Sigmoid colon (tissue), 7 donors: ENCODE data around the gene NOTUM. TPM values are rescaled to one million over a fixed set of nuclear protein-coding genes. Genes with fewer than 3 reads are reported as not detected.

Experiments
- DNase-seq: peaks from one replicate; pipeline ENCODE4 v3.0.0-alpha.2; 2019
- H3K27ac ChIP-seq, 4 donors: fragments of 200-600 bp; sonication (generic); one replicate each; pipeline ENCODE4 v1.5.1; 2016 to 2019; ENCODE audit warnings: mild to moderate bottlenecking in 1 of 4
- H3K27me3 ChIP-seq, 3 donors: fragments of 200-600 bp; sonication (generic); one replicate each; pipeline ENCODE4 v1.5.1; 2019; ENCODE audit warnings: mild to moderate bottlenecking in 1 of 3
- H3K36me3 ChIP-seq, 4 donors: fragments of 200-600 bp; sonication (generic); one replicate each; pipeline ENCODE4 v1.5.1; 2016 to 2019
- H3K4me1 ChIP-seq, 4 donors: fragments of 200-600 bp; sonication (generic); one replicate each; pipeline ENCODE4 v1.5.1; 2017 to 2019
- H3K4me3 ChIP-seq, 4 donors: fragments of 200-600 bp; sonication (generic); one replicate each; pipeline ENCODE4 v1.5.1; 2017 to 2019; ENCODE audit warnings: mild to moderate bottlenecking in 2 of 4, moderate library complexity in 1 of 4
- H3K9me3 ChIP-seq, 4 donors: fragments of 200-600 bp in 3 of 4; sonication (generic) in 3 of 4; one replicate each; pipeline versions ENCODE4 v1.5.1 to v1.6.1; 2013 to 2019
- CTCF ChIP-seq, 4 experiments: fragments of 450-650 bp in 3 of 4; fragments of 200-600 bp in 1 of 4; IDR thresholded peaks; one replicate each; pipeline ENCODE4 v1.5.1; 2016 to 2019; ENCODE audit warnings: antibody characterized with exemption in 4 of 4, mild to moderate bottlenecking in 3 of 4, moderate library complexity in 2 of 4
- EP300 ChIP-seq, 4 donors: sonication (generic); formaldehyde crosslinking; IDR thresholded peaks; one replicate each; pipeline ENCODE4 v1.6.1; 2017; ENCODE audit warnings: antibody characterized with exemption in 4 of 4
- POLR2A ChIP-seq, 2 donors: fragments of 450-650 bp; IDR thresholded peaks; one replicate each; pipeline ENCODE4 v1.6.1; 2016; ENCODE audit warnings: antibody characterized with exemption in 2 of 2, mild to moderate bottlenecking in 2 of 2, moderate library complexity in 2 of 2
- POLR2AphosphoS5 ChIP-seq, 4 donors: sonication (generic); formaldehyde crosslinking; IDR thresholded peaks; one replicate each; pipeline ENCODE4 v1.6.1; 2017; ENCODE audit warnings: antibody characterized with exemption in 4 of 4
- whole genome bisulfite sequencing, 2 donors: extraction: QIAGEN DNeasy Blood & Tissue Kit; methylation state at CpG; one replicate each; pipeline ENCODE4 v1.1.7; 2013; 5-methylcytosine and 5-hydroxymethylcytosine counted together
- intact Hi-C: fragments of 100-400 bp; cut with DNase I; formaldehyde crosslinking; loops from one replicate; pipeline ENCODE4 v1.15.1; 2023
- polyA plus RNA-seq, 3 donors: library from polyadenylated mRNA; stranded (reverse); fragments of 200-250 nt; gene quantifications; one replicate each; pipeline ENCODE4 v1.2.3, GENCODE V29; 2013
- total RNA-seq, 4 donors: library from RNA; depleted of rRNA; stranded (reverse); fragments of >200 nt; gene quantifications; one replicate each; pipeline ENCODE4 v1.1.0, GENCODE V29; 2016
- donor health status: healthy with polysubstance abuse.
- donor health status: Bipolar disorder and iron deficiency.
- donor health status: healthy.

Gene NOTUM
- total and polyA plus RNA-seq, 7 donors = 0.22 TPM; not detected in 6

- H3K9me3 ChIP-seq = no peaks in the 10 kb centered on the region
- H3K27me3 ChIP-seq = peaks cover 0 to 28% (median 11%) of the 10 kb centered on the region in 3 donors
- intact Hi-C loops = no loop called here
- H3K36me3 ChIP-seq = no peaks in the 10 kb centered on the region
- WGBS, 2 donors = 91 to 93% methylated on average over 13 of the region's 13 CpGs
- DNase-seq = no peak
- H3K4me3 ChIP-seq = no peak within 1 kb of the TSS
- TF ChIP-seq EP300 (IDR thresholded peaks at IDR 0.05) (no peak), CTCF (IDR thresholded peaks at IDR 0.05) (no peak)
- no peaks in the 10 kb centered on the region for H3K4me1 ChIP-seq
- H3K27ac ChIP-seq = no peak within 1 kb of the TSS
These were observed 13.8 kb downstream of the NOTUM start, which contains the start of gene MYADML2 for GRCh38 chr17:81947189-81947588. TSS of gene MYADML2 (minus strand) at chr17:81947233. CDS start at chr17:81941741, 5,492 bp downstream.

- Histone ChIP-seq H3K27ac (no peak overlapping the region), H3K27me3 (peaks cover 0 to 40% (median 11%) of the 10 kb centered on the region in 3 donors), H3K9me3 (no peaks in the 10 kb centered on the region), H3K4me3 (no peak overlapping the region), H3K36me3 (no peaks in the 10 kb centered on the region), H3K4me1 (peaks cover 0 to 6% (median 0%) of the 10 kb centered on the region in 4 donors)
- no peak for DNase-seq
- TF ChIP-seq EP300 (IDR thresholded peaks at IDR 0.05) (no peak), POLR2A (IDR thresholded peaks at IDR 0.05) (no peak), POLR2AphosphoS5 (IDR thresholded peaks at IDR 0.05) (no peak), CTCF (IDR thresholded peaks at IDR 0.05) (no peak)
- intact Hi-C loops = no loop called here
- 88 to 90% methylated on average over 9 of the region's 9 CpGs for WGBS, 2 donors
These were observed 16.1 kb downstream of the NOTUM start for GRCh38 chr17:81944858-81945257.

- H3K27ac ChIP-seq = no peak overlapping the region
- H3K4me3 ChIP-seq = no peak overlapping the region
- H3K27me3 ChIP-seq = peaks cover 0 to 40% (median 11%) of the 10 kb centered on the region in 3 donors
- no peaks in the 10 kb centered on the region for H3K36me3 ChIP-seq
- no peak for DNase-seq
- WGBS, 2 donors = 46 to 51% methylated on average over 12 of the region's 12 CpGs
- peaks cover 0 to 16% (median 5%) of the 10 kb centered on the region in 4 donors for H3K4me1 ChIP-seq
- intact Hi-C loops = no loop called here
- no peaks in the 10 kb centered on the region for H3K9me3 ChIP-seq
- no peak for TF ChIP-seq POLR2A (IDR thresholded peaks at IDR 0.05)
These were observed 18.8 kb downstream of the NOTUM start for GRCh38 chr17:81942167-81942553.

DNA sequence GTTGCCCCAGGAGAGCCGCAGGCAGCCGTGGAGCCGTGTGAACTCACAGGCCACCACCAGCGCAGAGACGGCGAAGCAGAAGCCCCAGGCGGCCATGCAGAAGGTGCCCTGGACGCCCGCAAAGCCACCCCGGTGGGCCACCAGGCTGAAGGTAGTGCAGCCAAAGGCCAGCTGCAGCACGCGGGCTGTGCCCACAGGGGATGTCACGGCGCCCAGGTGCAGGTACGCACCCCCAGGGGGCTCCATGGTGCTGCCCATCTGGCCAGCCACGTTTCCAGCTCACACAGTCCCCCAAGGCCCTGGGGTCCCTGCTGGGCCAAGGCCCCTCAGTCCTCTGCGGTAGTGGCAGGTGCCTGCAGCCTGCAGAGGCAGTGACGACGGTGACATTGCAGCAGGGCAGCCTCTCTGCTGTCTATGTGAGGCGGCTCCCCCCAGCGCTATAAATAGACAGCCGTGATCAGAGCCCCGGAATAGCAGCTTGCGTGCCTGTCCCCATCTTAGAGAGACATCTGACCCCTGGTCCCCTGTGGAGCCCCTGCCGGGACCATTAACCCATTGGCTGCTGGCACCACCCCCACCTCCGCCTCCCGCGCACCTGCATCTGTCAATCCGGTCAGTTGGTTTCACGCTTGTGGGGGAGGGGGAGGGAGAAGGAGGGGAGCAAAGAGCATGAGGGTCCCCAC lies 19.4 kb downstream of the NOTUM start:
- WGBS, 2 donors = 32 to 51% methylated on average over 30 of the region's 30 CpGs
- Histone ChIP-seq H3K9me3 (no peaks in the 10 kb centered on the region), H3K4me1 (peaks cover 0 to 20% (median 10%) of the 10 kb centered on the region in 4 donors), H3K27ac (no peak overlapping the region), H3K4me3 (no peak overlapping the region), H3K36me3 (no peaks in the 10 kb centered on the region), H3K27me3 (peaks cover 0 to 40% (median 11%) of the 10 kb centered on the region in 3 donors)
- no peak for DNase-seq
- TF ChIP-seq POLR2AphosphoS5 (IDR thresholded peaks at IDR 0.05) (no peak), POLR2A (IDR thresholded peaks at IDR 0.05) (no peak), EP300 (IDR thresholded peaks at IDR 0.05) (no peak), CTCF (IDR thresholded peaks at IDR 0.05) (no peak)
- intact Hi-C loops = no loop called here

- peaks cover 0 to 23% (median 14%) of the 10 kb centered on the region in 4 donors for H3K4me1 ChIP-seq
- no peaks in the 10 kb centered on the region for H3K36me3 ChIP-seq
- 64 to 93% methylated on average over 56 of the region's 56 CpGs for WGBS, 2 donors
- no peak for TF ChIP-seq POLR2A (IDR thresholded peaks at IDR 0.05)
- intact Hi-C loops = no loop called here
- H3K27me3 ChIP-seq = peaks cover 0 to 40% (median 11%) of the 10 kb centered on the region in 3 donors
- H3K9me3 ChIP-seq = no peaks in the 10 kb centered on the region
- DNase-seq = no peak
- H3K27ac ChIP-seq = no peak overlapping the region
- H3K4me3 ChIP-seq = no peak overlapping the region
These were observed 20.2 kb downstream of the NOTUM start for GRCh38 chr17:81940538-81941483.
